Measurements from ENCODE around the gene RASGRP4.

- no peak for TF ChIP-seq CTCF (IDR thresholded peaks at IDR 0.05)
- TF ChIP-seq POLR2AphosphoS5 (IDR thresholded peaks at IDR 0.05; ENCODE audit: low read depth, low read length) = no peak
- TF ChIP-seq REST (IDR thresholded peaks at IDR 0.05; ENCODE audit: insufficient read depth in 1 of 2, low read depth in 2 of 2, low read length in 1 of 2) = no peak
- no peak for TF ChIP-seq SIN3A (IDR thresholded peaks at IDR 0.05; ENCODE audit: borderline replicate concordance, insufficient read depth, low read depth, low read length)
- TF ChIP-seq TCF7L2 (IDR thresholded peaks at IDR 0.05; ENCODE audit: low read depth, low read length) = no peak
Observed at GRCh38 chr19:38375098-38375493, 50.9 kb downstream of the RASGRP4 start.
